Esophagus squamous epithelium (tissue), 4 donors: Measurements from ENCODE around the gene GALNT8.

ENCODE experiments used
- POLR2A ChIP-seq, 4 donors: fragments of 450-650 bp; IDR thresholded peaks; one replicate each; pipeline ENCODE4 v1.6.1; 2017; ENCODE audit warnings: antibody characterized with exemption in 4 of 4, mild to moderate bottlenecking in 4 of 4, moderate library complexity in 3 of 4
- TF ChIP-seq, protein P1 (sequence below), 6 experiments: fragments of 450-650 bp in 4 of 6; fragments of 200-600 bp in 2 of 6; sonication (generic) in 2 of 6; IDR thresholded peaks; one replicate each; pipeline ENCODE4 v1.5.1; 2016 to 2019; ENCODE audit warnings: antibody characterized with exemption in 6 of 6, mild to moderate bottlenecking in 4 of 6, moderate library complexity in 4 of 6

DNA sequence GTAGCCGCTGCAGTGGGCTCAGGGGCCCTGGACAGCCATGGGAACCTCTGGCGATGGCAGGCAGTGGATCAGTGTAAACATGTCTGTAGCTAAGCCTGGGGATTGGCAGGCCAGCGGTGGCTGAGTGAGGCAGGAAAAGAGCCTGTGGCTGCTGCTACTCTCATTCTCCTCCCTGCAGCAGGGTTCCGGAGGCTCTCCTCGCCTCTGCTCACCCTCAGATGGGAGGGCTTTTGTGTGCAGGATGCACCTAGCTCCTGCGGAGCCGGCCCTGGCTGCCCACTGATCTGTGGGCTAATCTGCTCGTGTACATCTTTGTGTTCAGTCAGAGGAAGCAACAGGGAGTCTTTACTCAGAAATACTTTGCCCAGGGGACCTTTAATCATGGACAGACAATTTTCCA is 59.5 kb downstream of the GALNT8 start:
- TF ChIP-seq, protein P1, sequence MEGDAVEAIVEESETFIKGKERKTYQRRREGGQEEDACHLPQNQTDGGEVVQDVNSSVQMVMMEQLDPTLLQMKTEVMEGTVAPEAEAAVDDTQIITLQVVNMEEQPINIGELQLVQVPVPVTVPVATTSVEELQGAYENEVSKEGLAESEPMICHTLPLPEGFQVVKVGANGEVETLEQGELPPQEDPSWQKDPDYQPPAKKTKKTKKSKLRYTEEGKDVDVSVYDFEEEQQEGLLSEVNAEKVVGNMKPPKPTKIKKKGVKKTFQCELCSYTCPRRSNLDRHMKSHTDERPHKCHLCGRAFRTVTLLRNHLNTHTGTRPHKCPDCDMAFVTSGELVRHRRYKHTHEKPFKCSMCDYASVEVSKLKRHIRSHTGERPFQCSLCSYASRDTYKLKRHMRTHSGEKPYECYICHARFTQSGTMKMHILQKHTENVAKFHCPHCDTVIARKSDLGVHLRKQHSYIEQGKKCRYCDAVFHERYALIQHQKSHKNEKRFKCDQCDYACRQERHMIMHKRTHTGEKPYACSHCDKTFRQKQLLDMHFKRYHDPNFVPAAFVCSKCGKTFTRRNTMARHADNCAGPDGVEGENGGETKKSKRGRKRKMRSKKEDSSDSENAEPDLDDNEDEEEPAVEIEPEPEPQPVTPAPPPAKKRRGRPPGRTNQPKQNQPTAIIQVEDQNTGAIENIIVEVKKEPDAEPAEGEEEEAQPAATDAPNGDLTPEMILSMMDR (IDR thresholded peaks at IDR 0.05) = no peak
- no peak for TF ChIP-seq POLR2A (IDR thresholded peaks at IDR 0.05)
